ENCODE data around the gene CSGALNACT2. TPM values are rescaled to one million over a fixed set of nuclear protein-coding genes. Genes with fewer than 3 reads are reported as not detected.

Gene CSGALNACT2
- total RNA-seq, 2 experiments from 2014 or later = 13.2 to 33.6 TPM

DNA sequence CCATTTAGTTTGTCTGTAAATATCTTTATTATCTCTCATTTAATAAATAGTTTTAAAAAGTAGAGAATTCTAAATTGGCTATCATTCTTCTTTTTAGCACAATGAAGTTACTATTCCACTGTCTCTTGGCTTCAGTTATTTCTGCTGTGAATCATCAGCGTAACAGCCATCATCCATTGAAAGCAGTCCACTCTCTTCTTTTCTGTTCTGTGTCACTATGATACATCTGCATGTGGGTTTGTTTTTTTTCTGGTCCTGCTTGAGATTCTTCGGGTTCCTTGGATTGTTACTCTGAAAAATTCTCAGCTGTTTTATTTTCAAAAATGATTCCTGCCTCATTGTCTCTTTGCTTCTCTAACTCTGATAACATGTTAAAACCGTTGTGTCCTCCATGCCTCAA, 52.5 kb downstream of the CSGALNACT2 start:
- Histone ChIP-seq H3K9me3 (ENCODE audit: low read length) (no peaks in the 10 kb centered on the region), H2AFZ (ENCODE audit: low read length) (no peak overlapping the region), H3K79me2 (ENCODE audit: insufficient read depth, low read depth, low read length) (no peaks in the 10 kb centered on the region), H3K9me2 (ENCODE audit: insufficient read depth, low read length) (no peaks in the 10 kb centered on the region), H3K4me3 (ENCODE audit: low read depth, low read length, poor library complexity, severe bottlenecking) (no peak overlapping the region), H3K4me2 (ENCODE audit: low read length) (no peak overlapping the region), H3K36me3 (ENCODE audit: insufficient read depth, low read length) (peaks cover 17% of the 10 kb centered on the region), H4K20me1 (ENCODE audit: insufficient read depth, low read length) (no peaks in the 10 kb centered on the region), H3K27ac (ENCODE audit: low read depth, low read length, poor library complexity, severe bottlenecking) (no peak overlapping the region), H3K4me1 (ENCODE audit: insufficient read depth, low read length, poor library complexity, severe bottlenecking) (no peaks in the 10 kb centered on the region)
- CTCF ChIA-PET (ENCODE audit: unreplicated experiment) = no interaction called here
- DNase-seq (ENCODE audit: low spot score) = no peak
- TF ChIP-seq, protein P1, sequence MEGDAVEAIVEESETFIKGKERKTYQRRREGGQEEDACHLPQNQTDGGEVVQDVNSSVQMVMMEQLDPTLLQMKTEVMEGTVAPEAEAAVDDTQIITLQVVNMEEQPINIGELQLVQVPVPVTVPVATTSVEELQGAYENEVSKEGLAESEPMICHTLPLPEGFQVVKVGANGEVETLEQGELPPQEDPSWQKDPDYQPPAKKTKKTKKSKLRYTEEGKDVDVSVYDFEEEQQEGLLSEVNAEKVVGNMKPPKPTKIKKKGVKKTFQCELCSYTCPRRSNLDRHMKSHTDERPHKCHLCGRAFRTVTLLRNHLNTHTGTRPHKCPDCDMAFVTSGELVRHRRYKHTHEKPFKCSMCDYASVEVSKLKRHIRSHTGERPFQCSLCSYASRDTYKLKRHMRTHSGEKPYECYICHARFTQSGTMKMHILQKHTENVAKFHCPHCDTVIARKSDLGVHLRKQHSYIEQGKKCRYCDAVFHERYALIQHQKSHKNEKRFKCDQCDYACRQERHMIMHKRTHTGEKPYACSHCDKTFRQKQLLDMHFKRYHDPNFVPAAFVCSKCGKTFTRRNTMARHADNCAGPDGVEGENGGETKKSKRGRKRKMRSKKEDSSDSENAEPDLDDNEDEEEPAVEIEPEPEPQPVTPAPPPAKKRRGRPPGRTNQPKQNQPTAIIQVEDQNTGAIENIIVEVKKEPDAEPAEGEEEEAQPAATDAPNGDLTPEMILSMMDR (conservative IDR thresholded peaks at IDR 0.05; ENCODE audit: low read length) = no peak
- TF ChIP-seq EZH2phosphoT487 (IDR thresholded peaks at IDR 0.05; ENCODE audit: borderline replicate concordance, low read depth, low read length) = no peak
- BruUV-seq (replicated peaks) = no TSS peak
- POLR2A ChIA-PET = no interaction called here
- intact Hi-C loops (cut with micrococcal nuclease; ENCODE audit: unreplicated experiment) = no loop called here

DNA sequence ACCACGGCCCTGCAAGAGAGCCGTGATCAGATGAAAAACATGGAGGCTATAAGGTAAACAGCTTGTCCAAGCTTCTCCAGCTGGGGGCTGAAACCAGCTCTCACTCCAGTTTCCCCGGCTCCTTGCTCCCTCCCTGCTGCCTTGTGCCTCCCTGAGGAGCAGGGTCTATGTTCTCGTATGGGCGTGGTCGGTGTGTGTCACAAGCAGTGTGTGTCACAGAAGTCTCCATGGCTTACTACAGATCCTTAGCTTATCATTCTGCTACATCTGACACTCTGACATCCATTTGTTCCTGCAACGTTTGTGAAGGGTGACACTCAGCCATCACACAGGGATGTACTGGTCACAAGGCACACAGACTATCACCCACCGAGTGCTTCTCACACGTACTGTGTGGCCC, 54.6 kb downstream of the CSGALNACT2 start:
- Histone ChIP-seq H3K4me1 (ENCODE audit: insufficient read depth, low read length, poor library complexity, severe bottlenecking) (no peaks in the 10 kb centered on the region), H3K4me3 (ENCODE audit: low read depth, low read length, poor library complexity, severe bottlenecking) (no peak overlapping the region), H4K20me1 (ENCODE audit: insufficient read depth, low read length) (no peaks in the 10 kb centered on the region), H3K36me3 (ENCODE audit: insufficient read depth, low read length) (no peaks in the 10 kb centered on the region), H3K9me2 (ENCODE audit: insufficient read depth, low read length) (no peaks in the 10 kb centered on the region), H3K9me3 (ENCODE audit: low read length) (no peaks in the 10 kb centered on the region), H3K79me2 (ENCODE audit: insufficient read depth, low read depth, low read length) (no peaks in the 10 kb centered on the region), H2AFZ (ENCODE audit: low read length) (no peak overlapping the region), H3K27ac (ENCODE audit: low read depth, low read length, poor library complexity, severe bottlenecking) (no peak overlapping the region), H3K4me2 (ENCODE audit: low read length) (no peak overlapping the region)
- BruUV-seq (replicated peaks) = no TSS peak
- intact Hi-C loops (cut with micrococcal nuclease; ENCODE audit: unreplicated experiment) = no loop called here
- ChIA-PET CTCF (ENCODE audit: unreplicated experiment) (no interaction called here), POLR2A (no interaction called here)
- DNase-seq (ENCODE audit: low spot score) = no peak
- no peak for TF ChIP-seq EZH2phosphoT487 (IDR thresholded peaks at IDR 0.05; ENCODE audit: borderline replicate concordance, low read depth, low read length)
- TF ChIP-seq, protein P1 (conservative IDR thresholded peaks at IDR 0.05; ENCODE audit: low read length) = no peak

DNA sequence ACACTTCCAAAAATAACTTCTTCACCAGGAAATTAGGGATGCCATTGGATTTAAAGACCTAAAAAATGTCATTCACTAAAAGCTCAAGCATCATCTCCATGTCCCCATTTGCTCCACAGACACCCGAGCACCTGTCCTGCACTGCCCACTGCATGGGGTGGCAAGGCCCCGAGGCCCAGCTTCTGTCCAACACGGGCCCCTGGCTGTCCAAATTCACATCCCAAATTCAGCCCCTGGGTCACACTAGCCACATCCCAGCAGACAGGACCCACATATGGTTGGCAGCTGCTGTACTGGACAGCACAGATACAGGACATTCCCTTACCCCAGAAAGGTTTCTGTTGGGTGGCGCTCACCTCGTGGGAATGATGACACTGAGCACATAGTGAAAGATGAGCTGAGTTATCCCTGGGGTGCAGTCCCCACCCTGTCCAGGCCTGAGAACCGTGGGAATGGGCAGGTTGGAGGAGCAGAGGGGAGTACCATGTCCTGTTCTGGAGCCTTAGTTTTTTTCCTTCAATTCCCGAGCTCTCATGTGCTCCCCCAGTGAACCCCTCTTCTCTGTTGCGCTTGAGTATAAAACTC, 55.3 kb downstream of the CSGALNACT2 start:
- POLR2A ChIA-PET = interaction anchor here (0.6 to 0.9 kb wide), 3 partner anchors 28 to 272 kb away, joined by 3 to 5 read pairs (median 3); no protein-coding TSS in a partner anchor
- TF ChIP-seq, protein P1 (conservative IDR thresholded peaks at IDR 0.05; ENCODE audit: low read length) = no peak
- no peak for TF ChIP-seq EZH2phosphoT487 (IDR thresholded peaks at IDR 0.05; ENCODE audit: borderline replicate concordance, low read depth, low read length)

More for the DNA sequence above, 55.3 kb downstream of the CSGALNACT2 start:
- H4K20me1 ChIP-seq (ENCODE audit: insufficient read depth, low read length) = no peaks in the 10 kb centered on the region
- no peak overlapping the region for H2AFZ ChIP-seq (ENCODE audit: low read length)
- intact Hi-C loops (cut with micrococcal nuclease; ENCODE audit: unreplicated experiment) = no loop called here
- H3K79me2 ChIP-seq (ENCODE audit: insufficient read depth, low read depth, low read length) = no peaks in the 10 kb centered on the region
- no peaks in the 10 kb centered on the region for H3K9me3 ChIP-seq (ENCODE audit: low read length)
- no peak overlapping the region for H3K4me3 ChIP-seq (ENCODE audit: low read depth, low read length, poor library complexity, severe bottlenecking)
- DNase-seq (ENCODE audit: low spot score) = no peak
- CTCF ChIA-PET (ENCODE audit: unreplicated experiment) = interaction anchor here (0.6 kb wide), 1 partner anchor 261 kb away, joined by 3 read pairs; no protein-coding TSS in a partner anchor
- H3K27ac ChIP-seq (ENCODE audit: low read depth, low read length, poor library complexity, severe bottlenecking) = no peak overlapping the region
- no TSS peak for BruUV-seq (replicated peaks)
- no peak overlapping the region for H3K4me2 ChIP-seq (ENCODE audit: low read length)
- no peaks in the 10 kb centered on the region for H3K36me3 ChIP-seq (ENCODE audit: insufficient read depth, low read length)
- no peaks in the 10 kb centered on the region for H3K4me1 ChIP-seq (ENCODE audit: insufficient read depth, low read length, poor library complexity, severe bottlenecking)
- H3K9me2 ChIP-seq (ENCODE audit: insufficient read depth, low read length) = no peaks in the 10 kb centered on the region
